OCI-LY7 (cell line): Measurements from ENCODE around the gene SCTR. TPM values are rescaled to one million over a fixed set of nuclear protein-coding genes. Genes with fewer than 3 reads are reported as not detected.
A peak's percentile ranks its signal among the peaks of the same experiment; 100 is the strongest.

ENCODE experiments used
- BruUV-seq: library from RNA; stranded (reverse); fragments of 400-500 nt; replicated peaks from 2 replicates; lab custom pipeline; 2021; lab: Mats Ljungman, UMichigan
- CTCF ChIA-PET: fragments of 300-600 bp; sonication (Branson Sonifier 250); formaldehyde crosslinking; loops from one replicate; lab custom pipeline; 2022; ENCODE audit warnings: antibody characterized with exemption; ENCODE audit not compliant: unreplicated experiment; lab: Charles Lee
- POLR2A ChIA-PET: fragments of 300-600 bp; sonication (Branson Sonifier 250); formaldehyde crosslinking; loops from one replicate; lab custom pipeline; 2022; ENCODE audit warnings: antibody characterized with exemption; lab: Charles Lee
- DNase-seq: peaks from one replicate; pipeline ENCODE4 v3.0.0-alpha.2; 2015; ENCODE audit warnings: low spot score
- H2AFZ ChIP-seq: fragments of 200-600 bp; sonication (generic), shearing (Covaris generic); 2 replicates; pipeline ENCODE4 v1.6.1; 2014; ENCODE audit warnings: mild to moderate bottlenecking, antibody characterized with exemption, low read length, moderate library complexity
- H3K27ac ChIP-seq: fragments of 200-600 bp; sonication (generic); 2 replicates; pipeline ENCODE4 v1.5.1; 2014; ENCODE audit warnings: mixed run types, low read depth, mild to moderate bottlenecking, moderate library complexity, low read length, inconsistent platforms; ENCODE audit not compliant: poor library complexity, severe bottlenecking
- H3K36me3 ChIP-seq: fragments of 200-600 bp; sonication (generic); 2 replicates; pipeline ENCODE4 v1.6.1; 2014; ENCODE audit warnings: mild to moderate bottlenecking, antibody characterized with exemption, low read length, moderate library complexity, mixed read lengths; ENCODE audit not compliant: insufficient read depth
- H3K4me1 ChIP-seq: fragments of 200-600 bp; sonication (generic); 2 replicates; pipeline ENCODE4 v1.5.1; 2014; ENCODE audit warnings: mild to moderate bottlenecking, low read length; ENCODE audit not compliant: insufficient read depth, poor library complexity, severe bottlenecking
- H3K4me2 ChIP-seq: fragments of 200-600 bp; sonication (generic); 2 replicates; pipeline ENCODE4 v1.6.1; 2014; ENCODE audit warnings: mild to moderate bottlenecking, low read length
- H3K4me3 ChIP-seq: fragments of 200-600 bp; sonication (generic); 2 replicates; pipeline ENCODE4 v1.5.1; 2014; ENCODE audit warnings: mild to moderate bottlenecking, low read depth, low read length; ENCODE audit not compliant: poor library complexity, severe bottlenecking
- H3K79me2 ChIP-seq: fragments of 200-600 bp; sonication (generic); 2 replicates; pipeline ENCODE4 v1.6.1; 2016; ENCODE audit warnings: low read depth, mild to moderate bottlenecking, low read length, moderate library complexity, mixed read lengths; ENCODE audit not compliant: insufficient read depth
- H3K9me2 ChIP-seq: fragments of 200-600 bp; sonication (generic); 2 replicates; pipeline ENCODE4 v1.6.1; 2016; ENCODE audit warnings: mild to moderate bottlenecking, low read length, mixed read lengths; ENCODE audit not compliant: insufficient read depth
- H3K9me3 ChIP-seq: fragments of 200-600 bp; sonication (generic); 2 replicates; pipeline ENCODE4 v1.6.1; 2014; ENCODE audit warnings: mild to moderate bottlenecking, mixed run types, low read length, mixed read lengths
- H4K20me1 ChIP-seq: fragments of 200-600 bp; sonication (generic); 2 replicates; pipeline ENCODE4 v1.6.1; 2014; ENCODE audit warnings: mild to moderate bottlenecking, antibody characterized with exemption, low read length, moderate library complexity, mixed read lengths; ENCODE audit not compliant: insufficient read depth
- EZH2phosphoT487 ChIP-seq: fragments of 200-600 bp; sonication (generic); IDR thresholded peaks from 2 replicates; pipeline ENCODE4 v1.6.1; 2018; ENCODE audit warnings: low read depth, borderline replicate concordance, mild to moderate bottlenecking, mixed run types, antibody characterized with exemption, low read length, moderate library complexity, mixed read lengths
- intact Hi-C: fragments of 100-400 bp; cut with micrococcal nuclease; formaldehyde crosslinking; loops from one replicate; pipeline ENCODE4 v1.10.0; 2022; ENCODE audit not compliant: unreplicated experiment
- total RNA-seq, 2 experiments: library from RNA; depleted of rRNA in 1 of 2; stranded (reverse); fragments of >200 nt in 1 of 2; shearing (Covaris generic) in 1 of 2; gene quantifications; 2 replicates each; pipeline ENCODE4 v1.2.3, GENCODE V29; 2014 to 2022
- TF ChIP-seq, protein P1 (sequence below): fragments of 200-600 bp; sonication (generic); conservative IDR thresholded peaks from 2 replicates; pipeline ENCODE4 v1.5.1; 2014; ENCODE audit warnings: mild to moderate bottlenecking, antibody characterized with exemption, low read length, moderate library complexity, mixed read lengths

Gene SCTR
- total RNA-seq, 2 experiments from 2014 or later, result not detected

DNA sequence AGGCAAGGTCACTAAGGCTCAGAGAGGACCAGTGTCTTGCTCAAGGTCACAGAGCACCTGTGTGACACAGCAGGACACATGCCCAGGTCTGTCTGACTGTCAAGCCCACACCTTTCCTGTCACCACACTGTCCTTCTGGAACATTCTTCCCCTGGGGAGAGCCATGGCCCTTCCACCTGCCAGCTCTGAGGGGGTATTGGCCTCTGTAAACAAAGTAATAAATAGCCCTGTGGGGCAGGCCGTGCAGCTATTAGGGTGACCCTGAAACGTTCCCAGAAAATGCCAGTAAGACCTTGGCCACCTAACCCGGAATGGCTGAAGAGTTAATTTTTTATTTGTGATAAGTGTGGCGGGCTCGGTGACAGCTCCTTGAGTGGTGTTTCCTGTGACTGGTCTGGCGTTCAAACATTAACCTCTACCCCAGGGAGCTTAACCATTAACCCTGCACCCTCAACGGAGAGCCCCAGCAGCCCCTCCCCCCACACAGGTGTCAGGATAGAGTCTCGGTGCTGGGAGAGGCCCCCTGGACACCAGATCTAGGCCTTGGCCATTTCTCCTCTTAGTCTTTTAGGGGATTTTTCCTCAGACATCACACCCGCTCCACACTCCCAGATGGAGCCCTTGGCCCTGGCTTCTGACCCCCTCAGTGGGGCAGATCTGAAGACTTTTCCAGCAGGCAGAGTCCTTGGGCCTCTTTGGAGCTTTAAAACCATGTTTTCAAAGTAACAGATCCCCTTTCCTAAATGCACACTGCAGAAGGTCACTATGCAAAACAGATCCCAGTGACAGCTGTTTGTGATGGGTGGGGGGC lies 36.6 kb downstream of the SCTR start:
- H2AFZ ChIP-seq, result no peak overlapping the region
- no TSS peak for BruUV-seq
- H3K4me3 ChIP-seq, result no peak overlapping the region
- no peaks in the 10 kb centered on the region for H3K9me3 ChIP-seq
- peak overlapping the region; percentile 20; the same call in 1 of the 2 replicates for H3K4me2 ChIP-seq
- ChIA-PET CTCF (interaction anchor here (1.5 kb wide), 1 partner anchor 73 kb away, joined by 4 read pairs; no protein-coding TSS in a partner anchor), POLR2A (interaction anchor here (1.1 kb wide), 1 partner anchor 11 kb away, joined by 3 read pairs; no protein-coding TSS in a partner anchor)
- peak; percentile 31 for DNase-seq
- no peak for TF ChIP-seq EZH2phosphoT487
- TF ChIP-seq, protein P1, sequence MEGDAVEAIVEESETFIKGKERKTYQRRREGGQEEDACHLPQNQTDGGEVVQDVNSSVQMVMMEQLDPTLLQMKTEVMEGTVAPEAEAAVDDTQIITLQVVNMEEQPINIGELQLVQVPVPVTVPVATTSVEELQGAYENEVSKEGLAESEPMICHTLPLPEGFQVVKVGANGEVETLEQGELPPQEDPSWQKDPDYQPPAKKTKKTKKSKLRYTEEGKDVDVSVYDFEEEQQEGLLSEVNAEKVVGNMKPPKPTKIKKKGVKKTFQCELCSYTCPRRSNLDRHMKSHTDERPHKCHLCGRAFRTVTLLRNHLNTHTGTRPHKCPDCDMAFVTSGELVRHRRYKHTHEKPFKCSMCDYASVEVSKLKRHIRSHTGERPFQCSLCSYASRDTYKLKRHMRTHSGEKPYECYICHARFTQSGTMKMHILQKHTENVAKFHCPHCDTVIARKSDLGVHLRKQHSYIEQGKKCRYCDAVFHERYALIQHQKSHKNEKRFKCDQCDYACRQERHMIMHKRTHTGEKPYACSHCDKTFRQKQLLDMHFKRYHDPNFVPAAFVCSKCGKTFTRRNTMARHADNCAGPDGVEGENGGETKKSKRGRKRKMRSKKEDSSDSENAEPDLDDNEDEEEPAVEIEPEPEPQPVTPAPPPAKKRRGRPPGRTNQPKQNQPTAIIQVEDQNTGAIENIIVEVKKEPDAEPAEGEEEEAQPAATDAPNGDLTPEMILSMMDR, result no peak
- H3K4me1 ChIP-seq, result peaks cover 9% of the 10 kb centered on the region
- no peaks in the 10 kb centered on the region for H3K9me2 ChIP-seq
- H3K79me2 ChIP-seq, result no peaks in the 10 kb centered on the region
- H3K27ac ChIP-seq, result no peak overlapping the region
- H3K36me3 ChIP-seq, result no peaks in the 10 kb centered on the region
- intact Hi-C loops, result no loop called here
- H4K20me1 ChIP-seq, result no peaks in the 10 kb centered on the region

- TF ChIP-seq, protein P1, result no peak
- TF ChIP-seq EZH2phosphoT487, result no peak
- H3K79me2 ChIP-seq, result no peaks in the 10 kb centered on the region
- H3K9me3 ChIP-seq, result no peaks in the 10 kb centered on the region
- POLR2A ChIA-PET, result interaction anchor here (1.1 to 1.4 kb wide), 2 partner anchors 10 to 20 kb away, joined by 3 read pairs; no protein-coding TSS in a partner anchor
- intact Hi-C loops, result no loop called here
- no TSS peak for BruUV-seq
- CTCF ChIA-PET, result interaction anchor here (1.5 kb wide), 1 partner anchor 72 kb away, joined by 4 read pairs; no protein-coding TSS in a partner anchor
- H3K9me2 ChIP-seq, result no peaks in the 10 kb centered on the region
- DNase-seq, result no peak
- no peak overlapping the region for H3K4me2 ChIP-seq
- no peak overlapping the region for H3K4me3 ChIP-seq
- no peaks in the 10 kb centered on the region for H3K36me3 ChIP-seq
- H4K20me1 ChIP-seq, result no peaks in the 10 kb centered on the region
- H2AFZ ChIP-seq, result no peak overlapping the region
- H3K4me1 ChIP-seq, result peaks cover 9% of the 10 kb centered on the region
- H3K27ac ChIP-seq, result no peak overlapping the region
Observed at GRCh38 chr2:119486886-119487285, 37.4 kb downstream of the SCTR start.
